Kidney capillary endothelial cell (primary cell): ENCODE results near the gene TRIML2.
"Not testable (repeated sequence)": the region's sequence is repeated elsewhere in the genome, so short reads cannot be mapped to it uniquely, and the experiment has no call there.

ENCODE experiments used
- DNase-seq: peaks from one replicate; pipeline ENCODE4 v3.0.0-alpha.2; 2018; ENCODE audit warnings: low spot score

TRIML2 gene

DNA sequence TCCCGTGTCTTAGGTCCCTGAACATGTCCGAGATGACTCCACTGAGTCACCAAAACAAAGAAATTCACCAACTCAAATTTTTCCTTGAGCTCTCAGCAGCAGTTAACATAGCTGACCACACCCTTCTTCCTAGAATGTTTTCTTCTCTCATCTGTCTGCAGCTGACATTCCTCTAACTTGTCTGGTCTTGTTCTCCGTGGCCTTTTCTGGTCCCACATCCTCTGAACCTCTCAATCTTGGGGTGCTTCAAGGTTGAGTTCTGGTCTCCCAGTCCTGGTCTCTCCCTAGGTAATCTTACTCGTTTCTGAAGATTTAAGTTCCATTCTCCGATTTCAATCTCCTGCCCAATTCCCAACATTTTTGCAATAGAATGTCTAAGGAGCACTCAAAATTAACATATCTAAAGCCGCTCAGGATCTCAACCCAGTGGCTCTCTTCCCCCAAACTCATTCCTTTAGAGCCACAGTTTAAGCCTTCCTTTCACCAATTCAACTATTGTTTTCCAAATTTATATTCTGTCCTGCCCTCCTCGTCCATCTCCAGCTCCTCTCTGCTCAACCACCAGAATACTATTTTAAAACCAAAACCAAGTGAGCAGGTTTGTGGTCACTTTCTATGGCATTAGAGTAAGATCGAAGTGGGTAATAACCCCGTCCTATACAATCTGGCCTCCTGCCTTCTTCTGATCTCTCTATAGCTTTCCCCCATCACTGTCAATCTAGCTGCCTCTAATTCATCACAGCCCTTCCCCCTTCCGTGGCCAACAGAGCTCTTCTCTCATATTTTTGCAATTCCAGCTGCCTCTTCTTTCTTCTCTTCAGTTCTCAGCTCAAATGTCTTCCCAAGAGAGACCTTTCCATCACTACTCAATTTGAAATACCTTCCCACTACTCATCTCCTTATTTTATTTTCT is 1.2 kb downstream of the TRIML2 start:
- no peak for DNase-seq

DNA sequence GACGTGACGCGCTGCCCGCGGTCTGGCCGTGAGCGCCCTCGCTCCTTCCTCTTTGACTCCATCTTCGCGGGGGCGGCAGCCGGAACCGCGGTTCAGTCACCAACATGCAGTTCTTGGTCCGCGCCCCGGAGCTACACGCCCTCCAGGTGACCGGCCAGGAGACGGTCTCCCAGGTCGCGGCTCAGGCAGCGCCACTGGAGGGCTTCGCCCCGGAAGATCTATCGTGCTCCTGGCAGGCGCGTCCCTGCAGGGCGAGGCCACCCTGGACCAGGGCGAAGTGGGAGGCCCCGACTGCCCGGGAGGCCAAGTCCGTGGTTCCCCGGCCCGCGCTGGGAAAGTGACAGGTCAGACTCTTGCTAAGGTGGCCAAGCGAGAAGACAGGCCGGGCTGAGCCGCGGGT is 2.9 kb downstream of the TRIML2 start:
- no peak for DNase-seq

DNA sequence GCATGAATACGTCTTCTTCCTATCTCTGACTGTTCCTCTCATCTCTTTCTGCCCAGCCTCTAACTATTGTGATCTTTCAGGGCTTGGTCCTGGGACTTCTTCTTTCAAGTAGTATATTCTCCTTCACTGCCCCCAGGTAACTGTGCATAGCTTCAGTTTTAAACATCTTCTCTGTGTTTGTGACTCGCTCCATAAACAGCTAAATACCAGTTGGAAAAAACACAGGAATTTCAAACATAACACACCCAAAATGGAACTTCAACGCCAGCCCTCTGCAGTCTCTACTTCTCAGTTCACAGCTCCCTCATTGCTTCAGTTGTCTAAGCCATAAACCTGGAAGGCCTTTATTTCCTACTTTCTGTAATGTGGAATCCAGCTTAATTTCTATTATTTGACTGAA is 16.6 kb downstream of the TRIML2 start:
- no peak for DNase-seq

DNA sequence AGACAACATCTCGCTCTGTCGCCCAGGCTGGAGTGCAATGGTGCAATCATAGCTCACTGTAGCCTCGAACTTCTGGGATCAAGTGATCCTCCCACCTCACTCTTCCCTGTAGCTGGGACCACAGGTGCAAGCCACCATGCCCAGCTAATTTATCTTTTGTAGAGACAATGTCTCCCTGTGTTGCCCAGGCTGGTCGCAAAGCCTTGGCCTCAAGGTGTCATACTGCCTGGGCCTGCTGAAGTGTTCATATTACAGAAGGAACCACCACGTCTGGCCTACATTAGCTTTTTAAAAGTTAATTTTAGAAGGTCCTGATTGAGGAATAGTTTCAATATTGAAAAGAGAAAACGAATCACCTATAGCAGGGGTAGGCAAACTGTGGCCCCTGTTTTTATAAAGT is 22.5 kb downstream of the TRIML2 start:
- no peak for DNase-seq

DNA sequence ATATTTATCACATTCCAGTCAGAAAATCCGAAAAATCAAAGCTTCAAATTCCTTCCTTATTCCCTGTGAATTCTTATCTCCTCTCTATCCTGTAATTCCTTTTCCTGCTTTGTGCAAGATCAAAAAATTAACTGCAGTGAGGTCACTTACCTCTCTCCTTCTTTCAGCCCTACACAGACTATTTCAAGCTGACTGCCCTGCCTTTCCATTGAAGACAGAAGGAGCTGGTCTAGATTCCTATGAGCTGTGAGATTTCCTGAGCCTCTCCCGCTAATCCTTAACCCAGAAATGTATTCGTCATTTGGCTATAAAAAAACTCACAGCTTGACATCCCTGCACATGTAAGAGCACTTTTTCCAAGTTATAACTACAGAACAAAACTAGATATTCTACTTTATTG is 26.6 kb downstream of the TRIML2 start:
- no peak for DNase-seq

DNA sequence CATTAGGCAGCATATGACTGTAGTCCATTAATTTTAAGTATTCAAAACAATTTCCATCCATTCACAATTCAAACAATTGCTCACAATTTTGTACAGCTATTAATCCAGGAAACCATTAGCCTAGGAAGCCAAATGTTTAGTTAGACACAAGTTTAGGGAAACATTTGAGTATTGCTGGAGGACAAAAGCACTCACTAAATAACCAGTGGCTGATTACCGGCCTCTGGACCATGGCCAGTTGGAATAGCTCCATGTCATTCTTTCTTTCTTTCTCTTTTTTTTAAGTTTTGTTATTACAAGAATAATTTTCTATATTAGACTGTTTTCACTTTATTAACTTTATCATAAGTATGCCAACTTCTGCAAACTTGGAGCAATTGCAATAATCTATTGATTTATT is 31.3 kb downstream of the TRIML2 start:
- no peak for DNase-seq

DNA sequence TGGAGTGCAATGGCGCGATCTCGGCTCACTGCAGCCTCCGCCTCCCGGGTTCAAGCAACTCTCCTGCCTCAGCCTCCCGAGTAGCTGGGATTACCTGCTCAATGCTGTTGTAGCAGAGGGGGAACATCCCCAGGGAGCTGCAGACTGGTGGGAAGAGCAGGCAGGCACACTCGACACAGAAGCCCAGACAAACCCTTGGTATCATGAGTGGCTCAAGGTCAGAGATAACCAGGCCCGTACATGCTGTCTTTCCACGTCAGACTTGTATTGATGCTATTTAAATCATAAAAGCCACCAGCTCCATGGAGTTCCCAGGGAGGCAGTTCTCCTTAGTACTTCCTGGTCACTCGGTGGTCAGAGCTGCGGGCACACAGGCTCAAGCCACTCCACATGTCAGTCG is 33.2 kb downstream of the TRIML2 start:
- no peak for DNase-seq

DNA sequence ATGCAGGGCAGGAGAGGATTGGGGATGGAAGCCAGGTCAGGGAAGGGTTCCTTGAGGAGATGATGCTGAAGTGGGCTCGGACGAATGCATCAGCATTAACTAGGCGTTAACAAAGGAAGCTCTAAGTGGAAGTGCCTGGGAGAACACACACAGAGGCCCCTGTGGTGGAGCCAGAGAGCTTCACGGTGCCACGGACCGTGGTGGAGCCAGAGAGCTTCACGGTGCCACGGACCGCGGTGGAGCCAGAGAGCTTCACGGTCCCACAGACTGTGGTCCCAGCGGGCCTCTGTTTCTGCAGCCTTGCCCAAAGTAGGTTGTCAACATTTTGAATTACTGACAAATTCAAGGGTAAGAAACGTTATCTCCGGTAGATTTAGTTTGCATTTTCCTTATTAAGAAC is 48.3 kb downstream of the TRIML2 start:
- no peak for DNase-seq

DNA sequence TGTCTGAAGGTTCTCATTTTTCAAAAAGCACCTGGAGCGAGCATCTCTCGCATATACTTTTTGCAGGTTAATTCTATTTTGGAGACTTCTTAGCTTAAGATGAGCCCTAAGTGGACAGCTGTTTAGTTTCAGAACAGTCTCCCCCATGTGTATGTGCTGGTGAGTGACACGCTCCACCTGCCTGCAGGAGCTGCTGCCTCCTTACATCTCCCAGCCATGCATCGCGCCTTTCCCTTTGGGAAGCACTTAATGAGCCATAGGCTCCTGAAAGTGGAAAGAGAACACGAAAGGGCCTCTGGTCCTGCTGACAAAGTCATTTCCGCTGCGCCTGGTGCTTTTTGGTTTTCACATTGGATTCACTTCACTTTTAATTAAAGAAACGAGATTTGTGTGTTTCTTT is 56.1 kb downstream of the TRIML2 start:
- no peak for DNase-seq

DNA sequence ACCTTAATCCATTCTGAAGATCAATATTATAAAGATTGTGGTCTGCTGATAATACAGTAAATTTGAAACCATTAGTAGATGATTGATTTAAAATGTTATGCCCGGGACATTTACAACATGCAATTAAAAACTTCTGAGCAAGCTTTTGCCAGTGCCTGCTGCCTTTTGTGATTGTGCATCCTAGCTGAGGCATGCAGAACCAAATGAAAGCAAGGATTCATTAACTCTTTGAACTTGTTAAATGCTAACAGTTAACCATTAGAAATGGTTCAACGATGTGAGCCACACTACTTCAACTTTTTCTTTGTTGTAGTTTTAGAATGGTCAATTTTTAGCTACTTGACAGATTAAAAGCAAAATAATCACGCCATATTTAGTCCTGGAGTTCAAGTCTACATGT is 62.7 kb downstream of the TRIML2 start:
- DNase-seq = no peak

DNA sequence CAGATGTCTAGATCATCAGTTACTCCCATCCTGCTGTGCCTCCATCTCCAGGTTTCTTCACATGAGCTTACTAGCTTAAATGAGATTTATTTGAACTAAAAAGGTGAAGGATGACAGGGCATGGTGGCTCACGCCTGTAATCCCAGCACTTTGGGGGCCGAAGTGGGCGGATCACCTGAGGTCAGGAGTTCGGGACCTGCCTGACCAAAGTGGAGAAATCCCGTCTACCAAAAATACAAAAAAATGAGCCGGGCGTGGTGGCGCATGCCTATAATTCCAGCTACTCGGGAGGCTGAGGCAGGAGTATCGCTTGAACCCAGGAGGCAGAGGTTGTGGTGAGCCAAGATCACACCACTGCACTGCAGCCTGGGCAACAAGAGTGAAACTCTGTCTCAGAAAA is 63.9 kb downstream of the TRIML2 start:
- DNase-seq = not testable (repeated sequence)

DNA sequence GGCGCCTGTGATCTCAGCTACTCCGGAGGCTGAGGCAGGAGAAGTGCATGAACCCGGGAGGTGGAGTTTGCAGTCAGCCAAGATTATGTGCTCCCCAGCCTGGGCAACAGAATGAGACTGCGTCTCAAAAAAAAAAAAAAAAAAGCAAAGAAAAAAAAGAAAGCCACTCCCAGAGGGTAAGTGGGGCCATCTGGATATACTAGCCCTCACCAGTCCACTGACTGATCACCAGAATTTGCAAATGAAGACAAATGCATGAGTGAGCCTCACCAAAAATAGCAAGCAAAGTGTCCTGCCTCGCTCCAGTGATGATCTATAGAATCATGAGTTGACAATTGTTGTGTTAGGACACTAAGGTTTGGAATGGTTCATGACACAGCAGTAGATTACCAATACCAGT is 66.2 kb downstream of the TRIML2 start:
- no peak for DNase-seq

DNA sequence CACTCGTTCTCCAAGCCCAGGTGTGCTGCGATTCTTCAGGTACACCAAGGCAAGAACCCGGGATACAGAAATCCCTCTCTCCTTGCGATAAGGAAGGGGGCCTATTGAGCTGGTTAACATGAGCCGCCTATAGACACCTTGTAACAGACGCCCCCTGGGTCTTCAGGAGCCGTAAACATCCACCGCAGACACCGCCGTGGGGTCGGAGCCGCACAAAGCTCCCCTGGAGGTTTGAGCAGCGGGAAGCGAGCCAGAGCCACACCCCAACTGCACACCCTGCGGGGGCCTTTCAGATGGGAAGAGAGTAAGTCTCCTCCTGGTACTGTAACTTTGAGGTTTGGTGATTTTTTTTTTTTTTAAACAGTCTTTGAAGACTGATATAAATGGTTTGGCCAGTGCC is 67.2 kb downstream of the TRIML2 start:
- no peak for DNase-seq

DNA sequence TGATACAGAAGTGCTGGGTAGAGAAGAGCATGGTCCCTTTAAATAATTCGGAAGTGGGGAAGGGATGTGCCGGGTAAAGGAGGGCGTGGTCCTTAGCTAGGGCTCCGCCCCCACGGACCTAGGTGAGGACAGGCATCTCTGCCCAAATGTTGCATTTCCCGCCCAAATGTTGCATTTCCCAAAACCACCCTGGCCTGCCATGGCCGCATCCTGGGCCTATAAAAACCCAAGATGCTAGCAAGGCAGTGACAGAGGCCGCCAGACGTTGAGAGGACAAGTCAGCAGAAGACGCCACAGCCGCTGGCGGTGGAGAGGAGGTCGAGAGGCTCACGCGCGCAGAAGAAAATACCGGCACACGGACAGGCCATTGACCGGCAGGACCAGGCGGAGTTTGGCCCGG is 67.7 kb downstream of the TRIML2 start:
- no peak for DNase-seq
